ENCODE measurements around the gene ITPK1. TPM values are rescaled to one million over a fixed set of nuclear protein-coding genes. Genes with fewer than 3 reads are reported as not detected.

ITPK1 gene
- total RNA-seq, 1 donor from 2014 or later: 24.0 TPM

GRCh38 chr14:93057586-93058280 lies 58.0 kb downstream of the ITPK1 start:
- no peak for DNase-seq

GRCh38 chr14:93056840-93057585 lies 58.7 kb downstream of the ITPK1 start:
- DNase-seq: no peak

GRCh38 chr14:93056166-93056839 lies 59.4 kb downstream of the ITPK1 start:
- DNase-seq: no peak

DNA sequence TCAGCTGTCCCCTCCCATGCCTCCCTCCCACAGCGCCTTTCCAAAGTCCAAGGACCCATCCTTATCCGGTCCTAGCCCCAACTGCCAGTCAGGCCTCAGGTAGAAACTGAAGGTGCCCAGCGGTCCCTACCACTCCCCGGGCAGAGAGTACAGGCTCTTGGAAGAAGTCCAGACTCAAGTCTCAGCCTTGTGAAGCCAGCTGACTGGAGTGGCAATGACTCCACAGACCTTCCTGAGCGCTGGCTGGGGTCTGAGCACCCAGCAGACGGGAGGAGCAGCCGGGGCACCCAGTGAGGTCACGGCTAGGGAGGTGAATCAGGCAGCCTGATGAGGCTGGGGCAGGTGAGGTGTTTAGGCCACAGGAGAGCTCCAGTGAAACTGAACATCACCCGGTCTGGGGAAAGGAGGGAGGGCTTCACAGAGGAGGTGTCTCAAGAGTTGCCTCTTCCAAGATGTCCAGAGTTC lies 60.0 kb downstream of the ITPK1 start:
- DNase-seq: no peak

GRCh38 chr14:93054876-93055275 lies 60.8 kb downstream of the ITPK1 start:
- no peak for DNase-seq

- no peak for DNase-seq
Measured at GRCh38 chr14:93054006-93054405, 61.7 kb downstream of the ITPK1 start.

DNA sequence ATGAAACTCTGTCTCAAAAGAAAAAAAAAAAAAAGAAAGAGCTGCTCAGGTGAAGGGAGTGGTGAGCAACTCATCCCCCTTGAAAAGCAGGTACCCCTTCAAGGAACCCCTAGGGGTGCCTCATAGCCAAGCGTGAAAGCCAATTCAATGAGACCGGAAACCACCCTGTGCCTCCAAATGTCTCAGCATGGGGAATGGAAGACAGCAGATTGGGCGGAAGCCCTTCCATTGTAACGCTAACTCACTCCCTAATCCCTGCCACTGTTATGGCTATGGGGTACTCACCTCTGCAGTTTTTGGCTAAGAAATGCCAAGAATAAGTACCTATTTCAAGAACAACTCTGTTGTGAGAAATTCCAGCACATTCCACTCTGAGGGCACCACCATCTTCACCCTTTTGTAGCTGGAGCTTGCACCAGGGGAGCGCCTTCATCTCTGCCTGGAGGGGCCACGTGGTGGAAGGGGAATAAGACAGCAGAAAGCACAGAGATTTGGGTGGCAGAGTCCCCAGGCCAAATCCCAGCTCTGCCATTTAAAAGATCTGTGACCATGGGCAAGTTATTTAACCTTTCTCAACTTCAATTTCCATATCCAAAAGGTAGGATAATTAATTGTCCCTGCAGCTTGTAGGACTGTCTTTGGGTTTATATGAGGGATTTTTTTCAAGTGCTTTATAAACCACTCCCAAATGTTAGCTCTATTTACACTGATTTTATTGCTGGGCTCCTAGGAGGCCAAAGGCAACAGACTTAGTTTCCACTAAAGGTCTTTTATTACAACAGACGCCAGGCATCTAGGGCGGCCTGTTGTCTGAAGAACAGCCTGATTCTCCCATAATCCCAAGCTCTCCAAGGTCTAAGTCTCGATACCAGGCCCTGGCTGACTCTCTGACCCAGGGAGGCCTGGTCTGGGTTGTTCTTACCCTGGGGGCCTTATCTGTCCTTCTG lies 63.9 kb downstream of the ITPK1 start:
- no peak for DNase-seq

- DNase-seq: no peak
Measured at GRCh38 chr14:93050761-93051160, 65.0 kb downstream of the ITPK1 start.

DNA sequence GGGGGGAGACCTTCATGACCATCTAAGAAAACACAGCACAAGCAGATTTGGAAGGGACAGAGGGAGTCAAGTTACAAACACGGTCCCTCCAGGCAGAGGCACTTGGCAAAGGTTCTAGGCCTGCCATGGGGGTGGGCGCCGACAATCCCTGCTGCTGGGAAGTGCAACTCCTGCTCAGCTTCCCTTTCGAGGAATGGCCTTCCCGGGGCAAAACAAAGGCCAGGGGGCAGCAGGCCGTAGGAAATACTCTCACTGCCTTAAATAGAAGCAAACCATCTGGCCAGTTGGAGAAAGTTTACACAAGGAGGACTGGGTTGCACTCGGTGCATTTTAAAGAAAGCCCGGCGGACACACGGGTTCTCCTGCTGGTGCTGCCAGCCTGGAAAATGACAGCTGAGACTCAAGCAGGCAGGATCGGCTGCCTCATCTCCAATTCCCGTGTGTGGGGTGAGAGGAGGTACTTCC lies 65.8 kb downstream of the ITPK1 start:
- peak; percentile 84 for DNase-seq

GRCh38 chr14:93049315-93049714 lies 66.4 kb downstream of the ITPK1 start:
- peak; percentile 58 for DNase-seq

DNA sequence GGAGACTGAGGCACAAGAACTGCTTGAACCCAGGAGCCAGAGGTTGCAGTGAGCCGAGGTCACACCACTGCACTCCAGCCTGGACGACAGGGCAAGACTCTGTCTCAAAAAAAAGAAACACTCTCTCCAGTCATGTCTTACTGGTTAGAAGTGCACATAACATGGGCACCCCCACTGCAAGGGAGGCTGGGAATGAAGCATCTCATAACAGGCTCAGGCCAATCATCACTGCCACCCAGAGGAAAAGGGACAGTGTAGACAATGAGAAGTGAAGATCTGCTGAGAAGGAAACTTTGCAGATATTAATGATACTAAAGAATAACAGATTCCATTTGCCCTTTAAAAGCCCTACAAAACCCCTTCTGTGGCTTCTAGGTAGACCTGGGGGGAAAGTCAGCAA lies 66.9 kb downstream of the ITPK1 start:
- no peak for DNase-seq

- no peak for DNase-seq
Measured at GRCh38 chr14:93047661-93048060, 68.1 kb downstream of the ITPK1 start.

DNA sequence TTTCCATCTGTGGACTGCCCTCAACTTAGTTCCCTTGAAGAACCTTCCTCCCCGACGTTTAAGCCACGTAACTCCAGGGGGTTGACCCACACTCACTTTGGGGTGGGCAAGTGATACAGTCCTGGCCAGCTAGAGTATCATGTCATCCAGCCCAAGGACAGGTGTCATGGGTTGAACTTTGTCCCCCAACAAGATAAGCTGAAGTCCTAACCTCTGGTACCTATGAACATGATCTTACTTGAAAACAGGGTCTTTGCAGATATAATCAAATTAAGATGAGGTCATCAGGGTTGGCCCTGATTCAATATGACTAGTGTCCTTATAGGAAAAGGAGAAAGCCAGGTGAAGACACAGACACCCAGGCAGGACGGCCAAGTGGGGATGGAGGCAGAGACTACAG lies 68.6 kb downstream of the ITPK1 start:
- DNase-seq: no peak

DNA sequence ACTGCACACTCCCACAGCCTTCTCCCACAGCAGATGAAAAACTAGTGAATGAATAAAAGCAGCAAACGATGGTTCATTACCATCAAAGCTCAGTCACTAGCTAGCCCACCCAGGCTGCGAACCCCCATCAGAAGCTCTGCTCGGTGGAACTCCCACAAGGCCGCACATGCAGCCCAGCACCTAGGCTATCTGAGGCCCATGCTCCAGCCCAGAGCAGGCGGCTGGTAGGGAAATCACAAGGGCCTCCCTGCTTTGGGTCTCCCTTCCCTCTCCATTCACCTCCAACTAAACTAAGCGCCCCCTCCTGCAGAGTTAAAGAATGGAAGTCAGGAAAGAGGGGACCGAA lies 69.0 kb downstream of the ITPK1 start:
- DNase-seq: no peak

DNA sequence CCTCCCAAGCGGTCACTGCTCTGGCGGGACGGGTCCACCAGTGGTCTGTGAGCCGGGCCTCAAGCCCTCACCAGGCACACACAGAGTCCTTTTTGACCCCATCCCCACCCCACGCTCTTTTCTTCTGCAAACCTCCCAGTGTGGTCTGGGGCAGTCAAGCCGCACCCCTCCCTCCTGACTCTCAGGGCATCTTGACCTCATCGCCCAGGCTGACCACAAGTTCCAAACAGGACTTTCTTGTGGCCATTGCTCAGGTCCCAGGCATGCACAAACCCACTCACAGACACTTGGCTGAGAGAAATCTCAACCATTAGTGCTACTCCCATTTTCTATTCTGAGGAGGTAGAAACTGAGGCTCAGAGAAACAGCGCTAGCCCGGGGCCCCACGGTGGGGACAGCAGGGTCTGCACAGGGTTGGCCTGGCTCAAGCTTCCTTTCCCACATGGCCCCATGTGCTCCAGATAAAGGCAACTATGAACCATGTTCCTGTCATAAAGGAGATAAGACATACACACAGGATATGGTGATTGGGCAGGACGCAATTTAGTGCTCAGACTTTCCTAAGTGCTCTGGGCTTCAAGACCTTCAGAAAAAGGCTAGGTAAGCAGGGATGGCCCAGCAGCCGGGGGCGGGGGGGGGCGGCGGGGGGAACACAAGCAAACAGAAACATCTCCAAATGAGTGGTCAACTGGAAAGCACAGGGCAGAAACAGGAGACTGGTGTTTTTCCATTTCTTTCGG lies 69.6 kb downstream of the ITPK1 start:
- peak; percentile 55 for DNase-seq

GRCh38 chr14:93045211-93045674 lies 70.5 kb downstream of the ITPK1 start:
- DNase-seq: peak; percentile 40

DNA sequence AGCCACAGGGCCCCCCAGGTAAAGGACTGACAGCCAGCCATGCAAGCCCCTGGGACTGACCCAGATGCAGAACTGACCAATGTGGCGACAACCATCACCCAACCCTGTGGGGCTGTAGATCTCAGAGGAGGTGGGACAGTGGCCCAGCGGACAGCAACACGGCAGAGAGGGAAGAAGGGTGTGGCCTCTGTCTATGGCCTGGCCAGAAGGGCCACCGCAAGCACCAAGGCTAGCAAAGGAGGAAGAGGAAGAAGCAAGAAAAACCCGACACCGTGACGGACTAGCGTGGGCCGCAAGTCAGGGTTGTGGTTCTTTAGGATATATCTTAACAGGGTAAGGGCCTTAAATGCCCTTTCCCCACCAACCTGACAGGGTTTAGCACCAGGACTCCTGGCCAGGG lies 71.2 kb downstream of the ITPK1 start:
- no peak for DNase-seq

- DNase-seq: no peak
Measured at GRCh38 chr14:93044121-93044520, 71.6 kb downstream of the ITPK1 start.

DNA sequence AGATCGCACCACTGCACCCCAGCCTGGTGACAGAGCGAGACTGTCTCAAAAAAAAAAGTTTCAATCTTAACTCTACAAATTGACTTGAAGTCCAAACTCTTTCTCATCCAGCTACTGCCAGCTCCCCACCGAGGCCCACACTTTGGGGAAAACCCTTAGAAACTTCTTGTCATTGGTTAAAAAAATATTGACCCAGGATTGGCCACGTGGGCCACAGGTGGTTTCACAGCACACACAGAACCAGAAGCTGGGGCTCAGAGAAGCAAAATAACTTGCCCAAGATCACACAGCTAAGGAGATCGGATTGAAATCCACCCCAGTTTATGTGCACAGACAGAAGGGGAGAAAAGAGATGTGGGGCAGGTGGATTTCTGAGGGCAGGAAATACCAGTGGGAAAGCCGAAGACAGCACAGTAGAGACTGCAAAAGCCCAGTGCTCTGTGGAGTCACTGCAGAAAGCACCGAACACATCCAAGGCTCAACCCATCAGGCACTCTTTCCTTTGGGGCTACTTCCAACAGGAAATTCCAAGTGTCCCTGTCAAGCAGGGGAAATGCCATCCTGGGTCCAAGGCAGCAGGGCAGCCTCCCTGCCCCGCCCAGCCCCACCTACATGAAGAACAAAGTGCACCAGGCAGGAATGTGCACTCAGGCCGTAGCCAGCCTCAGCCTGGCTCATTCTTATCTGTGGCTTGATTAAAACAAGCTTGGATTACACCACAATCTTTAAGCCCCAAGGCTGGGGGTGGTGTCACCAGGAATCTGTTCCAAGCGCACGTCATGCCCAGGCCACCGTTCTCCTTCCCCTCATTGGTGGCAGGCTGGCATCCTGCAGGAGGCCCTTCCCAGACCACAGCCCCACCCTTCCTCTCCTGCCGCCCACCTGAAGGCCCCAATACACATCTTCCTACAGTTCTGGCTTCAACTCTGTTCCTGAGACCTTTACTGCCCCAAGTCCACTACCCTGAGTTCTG lies 72.5 kb downstream of the ITPK1 start:
- DNase-seq: peak; percentile 38

DNA sequence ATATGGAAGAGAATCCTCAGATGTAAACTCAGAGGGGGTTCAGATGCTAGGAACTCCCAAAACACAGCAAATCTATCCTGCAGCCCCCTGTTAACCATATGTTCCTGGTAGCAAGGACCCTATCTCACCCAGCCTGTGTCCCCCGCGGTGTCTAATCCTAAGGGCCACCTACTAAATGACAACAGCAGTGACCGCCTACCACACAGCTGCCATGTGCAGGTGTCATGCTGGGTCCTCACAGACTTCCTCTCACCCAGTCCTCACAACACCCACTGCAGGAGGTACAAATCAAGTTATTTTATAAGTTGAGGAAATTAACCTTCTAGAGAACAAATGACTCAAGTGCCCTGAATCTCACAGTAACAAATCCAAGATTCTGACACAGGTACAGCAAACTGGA lies 73.9 kb downstream of the ITPK1 start:
- DNase-seq: no peak
